GM23338 (cell line): ENCODE results near the gene AMZ1.

Experiments used
- CREB1 ChIP-seq: fragments of 250-450 bp; sonication (Bioruptor Pico); IDR thresholded peaks from 2 replicates; pipeline ENCODE4 v1.5.0; 2020; ENCODE audit warnings: low read depth, mild to moderate bottlenecking, moderate library complexity
- EZH2 ChIP-seq: fragments of 200-600 bp; sonication (generic); IDR thresholded peaks from one replicate; pipeline ENCODE4 v1.8.0; 2017; ENCODE audit warnings: antibody characterized with exemption, mild to moderate bottlenecking, low read depth; ENCODE audit not compliant: unreplicated experiment
- EZH2phosphoT487 ChIP-seq: fragments of 200-600 bp; sonication (generic); IDR thresholded peaks from one replicate; pipeline ENCODE4 v1.8.1; 2018; ENCODE audit warnings: antibody characterized with exemption; ENCODE audit not compliant: unreplicated experiment
- JUNB ChIP-seq: IDR thresholded peaks from one replicate; pipeline ENCODE4 v1.6.1; 2016; ENCODE audit warnings: antibody characterized with exemption; ENCODE audit not compliant: unreplicated experiment
- POLR2AphosphoS5 ChIP-seq: IDR thresholded peaks from 2 replicates; pipeline ENCODE4 v1.6.1; 2016; ENCODE audit warnings: antibody characterized with exemption, low read depth
- STAT1 ChIP-seq: IDR thresholded peaks from one replicate; pipeline ENCODE4 v1.6.1; 2016; ENCODE audit warnings: antibody characterized with exemption; ENCODE audit not compliant: unreplicated experiment
- TF ChIP-seq, protein P1 (sequence below), 2 experiments: fragments of 200-600 bp in 1 of 2; sonication (generic) in 1 of 2; conservative IDR thresholded peaks; 2 replicates each; pipeline versions ENCODE4 v1.5.1 to v1.6.1; 2016 to 2017; ENCODE audit warnings: antibody characterized with exemption in 2 of 2, low read depth in 2 of 2, mild to moderate bottlenecking in 2 of 2, moderate library complexity in 1 of 2
- TF ChIP-seq, protein P2 (sequence below): IDR thresholded peaks from one replicate; pipeline ENCODE4 v1.6.1; 2018; ENCODE audit warnings: antibody characterized with exemption; ENCODE audit not compliant: unreplicated experiment
- TF ChIP-seq, protein P3 (sequence below): IDR thresholded peaks from 2 replicates; pipeline ENCODE4 v1.6.1; 2016; ENCODE audit warnings: antibody characterized with exemption
- TF ChIP-seq, protein P4 (sequence below): fragments of 250-450 bp; sonication (Bioruptor Pico); IDR thresholded peaks from 2 replicates; pipeline ENCODE4 v1.5.0; 2020; ENCODE audit warnings: mild to moderate bottlenecking, moderate library complexity

DNA sequence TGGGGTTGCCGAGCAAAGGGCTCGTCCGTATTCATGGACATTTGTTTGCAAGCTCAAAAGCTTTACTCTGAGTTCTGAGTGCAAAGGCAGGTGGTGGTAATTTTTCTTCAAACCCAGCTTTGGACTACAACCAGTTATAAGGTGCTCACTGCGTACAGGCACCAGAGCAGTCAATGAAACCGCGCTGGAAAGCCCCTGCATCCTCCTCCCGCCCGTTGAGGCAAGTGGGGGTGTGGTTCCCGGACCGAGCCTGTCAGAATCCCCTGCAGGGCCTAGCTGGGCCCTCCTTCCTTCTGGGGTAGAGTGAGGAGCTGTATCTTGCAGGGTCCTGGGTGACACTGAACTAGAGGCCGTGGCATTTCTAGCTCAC, 22.3 kb downstream of the AMZ1 start:
- TF ChIP-seq POLR2AphosphoS5 (no peak), EZH2 (no peak), EZH2phosphoT487 (no peak), JUNB (no peak), CREB1 (CRISPR knock-in tag) (no peak), STAT1 (no peak)
- TF ChIP-seq, protein P1, sequence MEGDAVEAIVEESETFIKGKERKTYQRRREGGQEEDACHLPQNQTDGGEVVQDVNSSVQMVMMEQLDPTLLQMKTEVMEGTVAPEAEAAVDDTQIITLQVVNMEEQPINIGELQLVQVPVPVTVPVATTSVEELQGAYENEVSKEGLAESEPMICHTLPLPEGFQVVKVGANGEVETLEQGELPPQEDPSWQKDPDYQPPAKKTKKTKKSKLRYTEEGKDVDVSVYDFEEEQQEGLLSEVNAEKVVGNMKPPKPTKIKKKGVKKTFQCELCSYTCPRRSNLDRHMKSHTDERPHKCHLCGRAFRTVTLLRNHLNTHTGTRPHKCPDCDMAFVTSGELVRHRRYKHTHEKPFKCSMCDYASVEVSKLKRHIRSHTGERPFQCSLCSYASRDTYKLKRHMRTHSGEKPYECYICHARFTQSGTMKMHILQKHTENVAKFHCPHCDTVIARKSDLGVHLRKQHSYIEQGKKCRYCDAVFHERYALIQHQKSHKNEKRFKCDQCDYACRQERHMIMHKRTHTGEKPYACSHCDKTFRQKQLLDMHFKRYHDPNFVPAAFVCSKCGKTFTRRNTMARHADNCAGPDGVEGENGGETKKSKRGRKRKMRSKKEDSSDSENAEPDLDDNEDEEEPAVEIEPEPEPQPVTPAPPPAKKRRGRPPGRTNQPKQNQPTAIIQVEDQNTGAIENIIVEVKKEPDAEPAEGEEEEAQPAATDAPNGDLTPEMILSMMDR (conservative IDR thresholded peaks at IDR 0.05; ENCODE audit: low read depth in 2 of 2): no peak
- TF ChIP-seq, protein P2, sequence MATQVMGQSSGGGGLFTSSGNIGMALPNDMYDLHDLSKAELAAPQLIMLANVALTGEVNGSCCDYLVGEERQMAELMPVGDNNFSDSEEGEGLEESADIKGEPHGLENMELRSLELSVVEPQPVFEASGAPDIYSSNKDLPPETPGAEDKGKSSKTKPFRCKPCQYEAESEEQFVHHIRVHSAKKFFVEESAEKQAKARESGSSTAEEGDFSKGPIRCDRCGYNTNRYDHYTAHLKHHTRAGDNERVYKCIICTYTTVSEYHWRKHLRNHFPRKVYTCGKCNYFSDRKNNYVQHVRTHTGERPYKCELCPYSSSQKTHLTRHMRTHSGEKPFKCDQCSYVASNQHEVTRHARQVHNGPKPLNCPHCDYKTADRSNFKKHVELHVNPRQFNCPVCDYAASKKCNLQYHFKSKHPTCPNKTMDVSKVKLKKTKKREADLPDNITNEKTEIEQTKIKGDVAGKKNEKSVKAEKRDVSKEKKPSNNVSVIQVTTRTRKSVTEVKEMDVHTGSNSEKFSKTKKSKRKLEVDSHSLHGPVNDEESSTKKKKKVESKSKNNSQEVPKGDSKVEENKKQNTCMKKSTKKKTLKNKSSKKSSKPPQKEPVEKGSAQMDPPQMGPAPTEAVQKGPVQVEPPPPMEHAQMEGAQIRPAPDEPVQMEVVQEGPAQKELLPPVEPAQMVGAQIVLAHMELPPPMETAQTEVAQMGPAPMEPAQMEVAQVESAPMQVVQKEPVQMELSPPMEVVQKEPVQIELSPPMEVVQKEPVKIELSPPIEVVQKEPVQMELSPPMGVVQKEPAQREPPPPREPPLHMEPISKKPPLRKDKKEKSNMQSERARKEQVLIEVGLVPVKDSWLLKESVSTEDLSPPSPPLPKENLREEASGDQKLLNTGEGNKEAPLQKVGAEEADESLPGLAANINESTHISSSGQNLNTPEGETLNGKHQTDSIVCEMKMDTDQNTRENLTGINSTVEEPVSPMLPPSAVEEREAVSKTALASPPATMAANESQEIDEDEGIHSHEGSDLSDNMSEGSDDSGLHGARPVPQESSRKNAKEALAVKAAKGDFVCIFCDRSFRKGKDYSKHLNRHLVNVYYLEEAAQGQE: no peak
- TF ChIP-seq, protein P3, sequence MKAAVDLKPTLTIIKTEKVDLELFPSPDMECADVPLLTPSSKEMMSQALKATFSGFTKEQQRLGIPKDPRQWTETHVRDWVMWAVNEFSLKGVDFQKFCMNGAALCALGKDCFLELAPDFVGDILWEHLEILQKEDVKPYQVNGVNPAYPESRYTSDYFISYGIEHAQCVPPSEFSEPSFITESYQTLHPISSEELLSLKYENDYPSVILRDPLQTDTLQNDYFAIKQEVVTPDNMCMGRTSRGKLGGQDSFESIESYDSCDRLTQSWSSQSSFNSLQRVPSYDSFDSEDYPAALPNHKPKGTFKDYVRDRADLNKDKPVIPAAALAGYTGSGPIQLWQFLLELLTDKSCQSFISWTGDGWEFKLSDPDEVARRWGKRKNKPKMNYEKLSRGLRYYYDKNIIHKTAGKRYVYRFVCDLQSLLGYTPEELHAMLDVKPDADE: no peak
- TF ChIP-seq, protein P4, sequence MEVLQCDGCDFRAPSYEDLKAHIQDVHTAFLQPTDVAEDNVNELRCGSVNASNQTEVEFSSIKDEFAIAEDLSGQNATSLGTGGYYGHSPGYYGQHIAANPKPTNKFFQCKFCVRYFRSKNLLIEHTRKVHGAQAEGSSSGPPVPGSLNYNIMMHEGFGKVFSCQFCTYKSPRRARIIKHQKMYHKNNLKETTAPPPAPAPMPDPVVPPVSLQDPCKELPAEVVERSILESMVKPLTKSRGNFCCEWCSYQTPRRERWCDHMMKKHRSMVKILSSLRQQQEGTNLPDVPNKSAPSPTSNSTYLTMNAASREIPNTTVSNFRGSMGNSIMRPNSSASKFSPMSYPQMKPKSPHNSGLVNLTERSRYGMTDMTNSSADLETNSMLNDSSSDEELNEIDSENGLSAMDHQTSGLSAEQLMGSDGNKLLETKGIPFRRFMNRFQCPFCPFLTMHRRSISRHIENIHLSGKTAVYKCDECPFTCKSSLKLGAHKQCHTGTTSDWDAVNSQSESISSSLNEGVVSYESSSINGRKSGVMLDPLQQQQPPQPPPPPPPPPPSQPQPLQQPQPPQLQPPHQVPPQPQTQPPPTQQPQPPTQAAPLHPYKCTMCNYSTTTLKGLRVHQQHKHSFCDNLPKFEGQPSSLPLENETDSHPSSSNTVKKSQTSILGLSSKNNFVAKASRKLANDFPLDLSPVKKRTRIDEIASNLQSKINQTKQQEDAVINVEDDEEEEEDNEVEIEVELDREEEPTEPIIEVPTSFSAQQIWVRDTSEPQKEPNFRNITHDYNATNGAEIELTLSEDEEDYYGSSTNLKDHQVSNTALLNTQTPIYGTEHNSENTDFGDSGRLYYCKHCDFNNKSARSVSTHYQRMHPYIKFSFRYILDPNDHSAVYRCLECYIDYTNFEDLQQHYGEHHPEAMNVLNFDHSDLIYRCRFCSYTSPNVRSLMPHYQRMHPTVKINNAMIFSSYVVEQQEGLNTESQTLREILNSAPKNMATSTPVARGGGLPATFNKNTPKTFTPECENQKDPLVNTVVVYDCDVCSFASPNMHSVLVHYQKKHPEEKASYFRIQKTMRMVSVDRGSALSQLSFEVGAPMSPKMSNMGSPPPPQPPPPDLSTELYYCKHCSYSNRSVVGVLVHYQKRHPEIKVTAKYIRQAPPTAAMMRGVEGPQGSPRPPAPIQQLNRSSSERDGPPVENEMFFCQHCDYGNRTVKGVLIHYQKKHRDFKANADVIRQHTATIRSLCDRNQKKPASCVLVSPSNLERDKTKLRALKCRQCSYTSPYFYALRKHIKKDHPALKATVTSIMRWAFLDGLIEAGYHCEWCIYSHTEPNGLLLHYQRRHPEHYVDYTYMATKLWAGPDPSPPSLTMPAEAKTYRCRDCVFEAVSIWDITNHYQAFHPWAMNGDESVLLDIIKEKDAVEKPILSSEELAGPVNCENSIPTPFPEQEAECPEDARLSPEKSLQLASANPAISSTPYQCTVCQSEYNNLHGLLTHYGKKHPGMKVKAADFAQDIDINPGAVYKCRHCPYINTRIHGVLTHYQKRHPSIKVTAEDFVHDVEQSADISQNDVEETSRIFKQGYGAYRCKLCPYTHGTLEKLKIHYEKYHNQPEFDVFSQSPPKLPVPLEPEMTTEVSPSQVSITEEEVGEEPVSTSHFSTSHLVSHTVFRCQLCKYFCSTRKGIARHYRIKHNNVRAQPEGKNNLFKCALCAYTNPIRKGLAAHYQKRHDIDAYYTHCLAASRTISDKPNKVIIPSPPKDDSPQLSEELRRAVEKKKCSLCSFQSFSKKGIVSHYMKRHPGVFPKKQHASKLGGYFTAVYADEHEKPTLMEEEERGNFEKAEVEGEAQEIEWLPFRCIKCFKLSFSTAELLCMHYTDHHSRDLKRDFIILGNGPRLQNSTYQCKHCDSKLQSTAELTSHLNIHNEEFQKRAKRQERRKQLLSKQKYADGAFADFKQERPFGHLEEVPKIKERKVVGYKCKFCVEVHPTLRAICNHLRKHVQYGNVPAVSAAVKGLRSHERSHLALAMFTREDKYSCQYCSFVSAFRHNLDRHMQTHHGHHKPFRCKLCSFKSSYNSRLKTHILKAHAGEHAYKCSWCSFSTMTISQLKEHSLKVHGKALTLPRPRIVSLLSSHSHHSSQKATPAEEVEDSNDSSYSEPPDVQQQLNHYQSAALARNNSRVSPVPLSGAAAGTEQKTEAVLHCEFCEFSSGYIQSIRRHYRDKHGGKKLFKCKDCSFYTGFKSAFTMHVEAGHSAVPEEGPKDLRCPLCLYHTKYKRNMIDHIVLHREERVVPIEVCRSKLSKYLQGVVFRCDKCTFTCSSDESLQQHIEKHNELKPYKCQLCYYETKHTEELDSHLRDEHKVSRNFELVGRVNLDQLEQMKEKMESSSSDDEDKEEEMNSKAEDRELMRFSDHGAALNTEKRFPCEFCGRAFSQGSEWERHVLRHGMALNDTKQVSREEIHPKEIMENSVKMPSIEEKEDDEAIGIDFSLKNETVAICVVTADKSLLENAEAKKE: no peak
